ENCODE data around the gene MED13.

The MED13 gene

DNA sequence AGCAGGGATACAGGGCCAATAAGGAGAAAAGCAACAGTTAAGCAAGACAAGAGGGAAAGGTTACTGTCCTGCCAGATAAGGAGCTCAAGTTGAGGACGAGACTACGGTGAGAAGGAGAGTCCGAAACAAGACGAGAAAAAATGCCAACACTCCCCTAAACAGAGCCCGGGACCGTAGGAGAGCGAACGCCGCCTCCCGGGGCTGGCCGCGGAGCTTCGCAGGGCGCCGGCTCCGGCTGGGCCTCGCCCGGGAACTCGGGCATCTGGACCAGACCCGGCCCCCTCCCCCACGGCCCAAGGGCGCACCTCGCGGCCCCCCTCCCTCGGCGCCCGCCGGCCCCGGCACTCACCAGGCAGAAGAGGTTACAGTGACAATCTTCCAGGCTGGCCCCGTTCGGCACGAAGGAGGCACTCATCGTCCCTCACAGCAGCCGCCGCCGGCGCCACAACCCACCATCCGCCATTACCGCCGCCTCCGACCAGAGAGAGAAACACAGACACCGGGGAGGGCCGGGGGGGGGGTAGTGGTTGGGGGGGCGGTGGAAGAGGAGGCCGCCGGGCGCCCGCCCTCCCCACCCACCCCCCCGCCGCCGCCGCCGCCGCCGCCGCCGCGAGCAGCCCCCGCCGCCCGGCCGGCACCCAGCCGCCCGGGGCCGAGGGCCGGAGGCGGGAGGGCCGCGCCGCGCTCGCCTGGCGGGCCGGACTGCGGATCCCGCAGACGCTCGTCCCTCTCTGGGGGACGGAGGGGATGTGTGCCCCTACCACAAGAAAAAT is at the start of gene MED13:
Gene MED13 (minus strand): TSS at position 488 of the 773 bp plus-strand sequence. CDS start 73 bp downstream, at position 415.
- DNase-seq, result peak; percentile 43

DNA sequence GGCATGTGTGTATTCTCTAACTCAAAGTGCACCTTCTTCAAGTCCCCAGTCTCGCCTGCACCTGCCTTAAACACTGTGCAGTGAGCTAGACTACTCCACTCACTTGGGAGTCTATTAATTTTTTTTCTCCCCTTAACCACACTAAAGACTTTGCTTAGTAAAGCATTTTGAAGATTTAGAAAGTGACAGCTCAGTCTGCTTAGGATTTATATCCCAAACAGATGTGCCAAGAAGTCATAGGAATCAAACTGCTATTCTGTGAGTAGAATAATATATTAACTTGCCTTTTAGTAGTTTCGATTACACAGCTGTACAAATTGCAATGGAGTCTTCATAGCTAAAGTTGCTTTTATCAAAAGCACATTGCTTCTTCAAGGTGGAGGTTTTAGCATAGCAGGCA is 47.2 kb upstream of the MED13 start:
- DNase-seq, result no peak

- no peak for DNase-seq
Observed at GRCh38 chr17:62111562-62112171, 46.6 kb upstream of the MED13 start.

GRCh38 chr17:62110923-62111484 is 45.9 kb upstream of the MED13 start:
- no peak for DNase-seq

DNA sequence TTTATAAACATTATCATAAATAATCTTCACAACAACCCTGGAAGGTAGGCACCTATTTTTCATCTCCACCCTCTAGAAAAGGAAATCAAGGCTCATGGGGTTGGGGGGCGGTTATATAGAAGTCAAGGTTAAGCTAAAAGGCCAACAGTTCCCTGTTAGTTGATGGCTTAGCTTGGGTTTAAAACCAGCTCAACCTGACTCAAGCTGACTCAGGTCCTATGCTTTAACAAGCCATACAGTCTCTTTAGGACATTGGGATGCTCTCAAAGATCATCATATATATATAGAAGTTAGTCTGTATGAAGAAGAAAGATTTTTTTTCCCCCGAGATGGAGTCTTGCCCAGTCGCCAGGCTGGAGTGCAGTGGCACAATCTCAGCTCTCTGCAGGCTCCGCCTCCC is 44.8 kb upstream of the MED13 start:
- DNase-seq, result no peak

GRCh38 chr17:62109378-62109902 is 44.4 kb upstream of the MED13 start:
- peak; percentile 47 for DNase-seq

DNA sequence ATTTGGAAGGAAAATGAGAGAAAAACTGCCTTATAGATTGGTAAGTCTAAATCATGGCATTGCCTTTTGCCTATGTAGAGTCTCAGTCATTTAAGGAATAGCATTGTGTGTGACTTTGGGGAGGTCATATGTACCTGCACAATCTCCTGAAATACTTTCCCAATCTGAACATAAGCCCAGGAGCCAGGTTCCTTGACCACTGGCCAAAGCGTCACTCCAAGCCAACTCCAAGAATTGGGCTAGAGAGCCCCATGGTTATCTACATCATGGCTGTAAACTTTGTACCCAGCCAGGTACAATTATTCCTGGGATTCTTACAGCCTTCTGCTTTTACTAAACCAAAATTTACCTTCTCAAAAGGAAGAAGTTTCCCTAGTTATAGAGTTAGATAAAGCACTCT is 40.8 kb upstream of the MED13 start:
- no peak for DNase-seq

DNA sequence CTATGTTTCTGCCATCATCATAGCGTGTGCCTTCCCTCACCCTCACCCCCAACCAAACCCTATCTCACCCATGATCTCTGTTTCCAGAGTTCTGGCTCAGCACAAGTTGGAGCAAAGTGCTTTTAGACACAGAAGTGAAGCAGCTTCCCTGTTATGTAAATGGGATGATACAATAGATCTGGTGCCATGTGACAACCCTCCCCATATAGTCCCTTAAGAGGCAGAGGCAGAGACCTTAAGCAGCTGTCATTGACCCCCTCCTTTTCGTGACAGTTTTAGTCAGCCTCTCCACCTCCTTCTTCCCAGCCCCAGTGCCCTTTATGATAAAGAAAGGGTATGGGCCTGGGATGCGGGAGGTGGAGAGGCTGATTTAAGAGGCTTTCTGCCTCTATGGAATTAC is 40.3 kb upstream of the MED13 start:
- no peak for DNase-seq

GRCh38 chr17:62101515-62101914 is 36.4 kb upstream of the MED13 start:
- no peak for DNase-seq

- DNase-seq, result no peak
Observed at GRCh38 chr17:62101090-62101489, 36.0 kb upstream of the MED13 start.

DNA sequence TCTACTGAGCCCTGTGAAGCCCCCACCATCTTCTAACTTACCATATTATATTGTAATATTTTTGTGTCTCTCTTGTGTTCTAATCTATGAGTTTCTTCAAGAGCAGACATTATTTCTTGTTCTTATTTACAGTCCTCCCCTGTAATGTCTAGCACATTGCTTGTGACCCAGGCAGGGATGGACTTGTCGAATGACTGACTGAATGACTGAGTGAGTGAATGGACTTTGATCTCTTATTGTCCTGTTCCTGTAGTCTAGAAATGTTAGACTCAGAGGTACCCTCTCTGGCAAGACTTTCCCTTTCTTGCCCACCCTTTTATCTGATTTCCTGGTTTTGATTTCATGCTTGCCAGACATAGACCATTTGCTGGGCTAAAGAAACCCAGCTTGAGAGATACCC is 35.0 kb upstream of the MED13 start:
- DNase-seq, result no peak

DNA sequence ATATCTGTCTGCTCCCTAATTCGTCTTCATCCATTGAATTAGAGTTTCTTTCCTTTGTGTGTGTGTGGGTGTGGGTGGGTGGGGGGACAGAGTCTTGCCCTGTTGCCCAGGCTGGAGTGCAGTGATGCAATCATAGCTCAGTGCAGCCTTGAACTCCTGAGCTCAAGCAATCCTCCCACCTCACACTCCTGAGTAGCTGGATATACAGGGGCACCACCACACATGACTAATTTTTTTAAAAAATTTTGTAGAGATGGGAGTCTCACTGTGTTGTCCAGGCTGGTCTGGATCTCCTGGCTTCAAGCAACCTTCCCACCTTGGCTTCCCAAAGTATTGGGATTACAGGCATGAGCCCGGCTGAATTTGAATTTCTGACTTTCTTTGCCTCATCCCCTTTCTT is 34.5 kb upstream of the MED13 start:
- DNase-seq, result no peak

DNA sequence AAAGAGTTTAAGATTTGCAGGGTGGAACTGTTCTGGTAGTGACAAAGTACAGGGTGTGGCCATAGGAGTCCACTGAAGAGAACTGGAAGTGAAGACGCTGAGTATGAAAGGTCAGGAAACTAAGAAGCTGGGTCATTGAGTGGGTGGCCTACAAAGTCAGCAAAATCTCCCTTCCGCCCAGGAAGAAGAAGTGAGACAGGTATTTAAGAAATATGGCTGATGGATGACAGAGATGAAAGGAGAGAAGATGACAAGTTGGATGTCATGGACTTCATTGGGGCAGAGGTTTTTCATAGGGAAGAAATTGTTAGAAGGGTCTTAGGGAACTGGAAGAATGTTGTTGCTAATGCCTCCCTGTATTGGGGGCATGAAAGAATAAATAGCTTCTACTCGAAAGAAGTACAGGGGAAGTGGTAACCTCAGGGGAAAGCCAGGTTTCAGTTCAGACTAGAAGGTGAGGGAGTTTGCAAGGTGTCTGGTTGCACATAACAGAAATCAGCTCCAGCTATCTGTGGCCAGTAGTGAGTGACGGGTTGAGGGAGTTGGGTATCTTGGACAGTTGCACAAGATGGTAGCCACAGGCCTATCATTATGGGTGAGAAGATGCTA is 33.6 kb upstream of the MED13 start:
- no peak for DNase-seq

DNA sequence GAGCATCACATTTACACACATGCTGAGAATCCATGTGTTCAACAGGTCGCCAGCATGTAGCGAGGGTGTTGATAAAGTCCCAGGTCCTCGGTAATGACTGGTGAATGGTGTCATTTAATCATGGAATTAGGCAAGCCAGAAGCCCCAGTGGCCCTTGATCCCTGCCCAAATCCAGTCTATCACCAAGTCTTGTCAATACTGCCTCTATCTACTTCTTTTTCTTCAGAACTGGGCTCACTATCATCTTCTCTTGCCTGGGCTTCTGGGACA is 31.3 kb upstream of the MED13 start:
- DNase-seq, result no peak

- DNase-seq, result no peak
Observed at GRCh38 chr17:62094175-62094574, 29.1 kb upstream of the MED13 start.

GRCh38 chr17:62093188-62094155 is 28.4 kb upstream of the MED13 start:
- DNase-seq, result no peak

- no peak for DNase-seq
Observed at GRCh38 chr17:62092784-62093183, 27.7 kb upstream of the MED13 start.

DNA sequence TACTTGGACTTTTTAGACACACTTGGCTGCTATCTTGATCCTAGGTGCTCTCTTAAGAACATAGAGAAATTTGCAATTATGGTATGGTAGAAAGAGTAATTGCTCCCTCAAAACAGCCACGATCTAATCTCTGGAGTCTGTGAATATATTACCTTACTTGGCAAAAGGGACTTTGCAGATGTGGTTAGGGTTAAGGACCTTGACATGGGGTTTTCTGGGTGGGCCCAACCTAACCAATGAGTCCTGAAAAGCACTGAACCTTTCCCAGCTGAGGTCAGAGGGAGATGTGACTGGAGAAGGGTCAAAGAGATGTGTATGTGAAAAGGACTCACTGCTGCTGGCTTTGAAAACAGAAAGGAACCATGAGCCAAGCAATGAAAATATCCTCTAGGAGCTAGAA is 26.7 kb upstream of the MED13 start:
- DNase-seq, result no peak

DNA sequence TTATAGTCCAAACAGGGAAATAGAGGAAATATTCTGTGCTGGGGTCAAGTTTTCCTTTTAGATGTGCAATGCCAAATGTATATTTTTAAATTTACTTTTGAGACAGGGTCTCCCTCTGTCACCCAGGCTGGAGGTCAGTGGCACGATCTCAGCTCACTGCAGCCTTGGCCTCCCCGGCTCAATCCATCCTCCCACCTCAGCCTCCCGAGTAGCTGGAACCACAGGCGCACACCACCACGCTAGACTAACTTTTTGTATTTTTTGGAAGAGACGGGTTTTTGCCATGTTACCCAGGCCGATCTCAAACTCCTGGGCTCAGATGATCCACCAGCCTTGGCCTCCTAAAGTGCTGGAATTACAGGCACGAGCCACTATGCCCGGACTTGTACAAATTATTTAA is 25.8 kb upstream of the MED13 start:
- no peak for DNase-seq

- no peak for DNase-seq
Observed at GRCh38 chr17:62090021-62090824, 25.1 kb upstream of the MED13 start.

- no peak for DNase-seq
Observed at GRCh38 chr17:62089334-62089733, 24.3 kb upstream of the MED13 start.

DNA sequence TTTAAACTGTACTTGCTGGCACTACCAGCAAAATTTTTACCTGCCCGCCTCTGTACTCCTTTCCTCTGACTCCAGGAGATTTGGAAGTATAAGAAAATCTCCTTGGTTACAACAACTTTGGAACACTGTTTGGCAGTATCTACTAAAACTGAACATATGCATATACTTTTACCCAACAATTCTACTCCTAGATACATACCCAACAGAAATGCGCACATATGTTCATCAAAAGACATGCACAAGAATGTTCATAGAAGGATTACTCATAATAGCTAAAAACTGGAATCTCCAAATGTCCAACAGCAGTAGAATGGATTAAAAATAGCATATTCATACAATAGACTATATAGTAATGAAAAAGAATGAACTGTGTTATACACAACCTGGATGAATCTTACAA is 21.7 kb upstream of the MED13 start:
- no peak for DNase-seq
